SH-SY5Y (cell line): Measurements from ENCODE around the gene GPATCH4.

Experiments
- GATA2 ChIP-seq: IDR thresholded peaks from 2 replicates; pipeline ENCODE4 v1.6.1; 2011; ENCODE audit warnings: mild to moderate bottlenecking, low read depth, low read length
- GATA3 ChIP-seq: IDR thresholded peaks from 2 replicates; pipeline ENCODE4 v1.6.1; 2011; ENCODE audit warnings: low read depth, mild to moderate bottlenecking, low read length, moderate library complexity

DNA sequence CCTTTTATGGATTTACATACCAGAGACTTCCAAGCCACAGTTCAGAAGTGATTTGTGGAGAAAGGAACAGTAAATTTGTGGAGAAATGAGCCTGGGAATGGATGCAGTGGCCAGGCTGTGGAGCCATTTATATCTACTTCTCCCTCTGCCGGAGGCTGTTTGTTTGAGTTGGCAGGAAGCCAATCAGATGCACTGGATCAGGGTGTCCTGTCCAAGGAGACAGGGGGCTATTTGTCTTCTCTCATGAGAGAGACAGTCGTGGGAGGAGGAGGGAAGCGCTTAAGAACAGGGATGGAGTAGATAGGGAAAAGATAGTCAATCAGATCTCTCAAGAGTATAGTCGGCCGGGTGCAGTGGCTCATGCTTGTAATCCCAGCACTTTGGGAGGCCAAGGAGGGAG lies 15.2 kb upstream of the GPATCH4 start:
- TF ChIP-seq GATA3 (peak; percentile 98), GATA2 (peak; percentile 99)
